ENCODE measurements around the gene TJAP1.

GRCh38 chr6:43476746-43477145 is 624 bp upstream of the TJAP1 start:
- TF ChIP-seq POLR2AphosphoS5 (IDR thresholded peaks at IDR 0.05; ENCODE audit: borderline replicate concordance, low read depth, low read length) = no peak
- no peak for TF ChIP-seq EZH2 (IDR thresholded peaks at IDR 0.05)
- no peak for TF ChIP-seq FOXP2 (optimal IDR thresholded peaks at IDR 0.05; ENCODE audit: control extremely low read depth, extremely low read length, insufficient read depth)
